ENCODE data around the gene SMAD6.

- TF ChIP-seq CTCF (IDR thresholded peaks at IDR 0.05) (no peak), POLR2A (IDR thresholded peaks at IDR 0.05) (no peak)
Observed at GRCh38 chr15:66679657-66680108, 22.4 kb upstream of the SMAD6 start.
